Right ventricle myocardium superior (tissue), 1 donor: ENCODE data around the gene CHTOP. TPM values are rescaled to one million over a fixed set of nuclear protein-coding genes. Genes with fewer than 3 reads are reported as not detected.

Experiments
- microRNA-seq: library from miRNA; unstranded; fragments of <30 nt; microRNA quantifications from one replicate; pipeline ENCODE4 v1.2.0, GENCODE V29; 2020
- total RNA-seq: library from RNA; stranded (reverse); fragmentation: NEBNext Ultra II Directional; extraction: Animal tissue kit (Norgen Biotek cat#: 25700); gene quantifications from one replicate; pipeline ENCODE4 v1.2.1, GENCODE V29; 2021
- donor health status: DM: no; HTN: yes; CAD: no; lungs with severe emphysema.

The CHTOP gene
- total RNA-seq, 1 donor from 2014 or later, result 68.1 TPM

Small RNA genes lying within 50 kb of the gene (microRNA-seq; reads per million reads assigned to microRNA genes)
- gene MIR8083, result not detected

Other genes with a start within 250 kb of the CHTOP start
- gene S100A8, start 243.0 kb upstream of the CHTOP start, total RNA-seq, result 42.5 TPM
- gene S100A7A, start 217.5 kb upstream of the CHTOP start, total RNA-seq, result not detected
- not detected for gene S100A7, start 173.4 kb upstream of the CHTOP start, total RNA-seq
- gene S100A6, start 98.1 kb upstream of the CHTOP start, total RNA-seq, result 260 TPM
- not detected for gene S100A5, start 93.1 kb upstream of the CHTOP start, total RNA-seq
- 130 TPM for gene S100A4, start 88.3 kb upstream of the CHTOP start, total RNA-seq
- gene S100A3, start 84.8 kb upstream of the CHTOP start, total RNA-seq, result 0.70 TPM
- gene S100A2, start 68.2 kb upstream of the CHTOP start, total RNA-seq, result 2.3 TPM
- gene S100A16, start 20.9 kb upstream of the CHTOP start, total RNA-seq, result 44.3 TPM
- gene S100A14, start 17.7 kb upstream of the CHTOP start, total RNA-seq, result 5.8 TPM
- 153 TPM for gene S100A13, start 6.6 kb upstream of the CHTOP start, total RNA-seq
- 2,267 TPM for gene S100A1, start 5.6 kb upstream of the CHTOP start, total RNA-seq
- gene SNAPIN, start 24.6 kb downstream of the CHTOP start, total RNA-seq, result 57.2 TPM
- 55.3 TPM for gene ILF2, start 36.9 kb downstream of the CHTOP start, total RNA-seq
- gene NPR1, start 44.6 kb downstream of the CHTOP start, total RNA-seq, result 10.0 TPM
- gene INTS3, start 94.0 kb downstream of the CHTOP start, total RNA-seq, result 31.8 TPM
- 12.0 TPM for gene SLC27A3, start 141.3 kb downstream of the CHTOP start, total RNA-seq